HG02588 (cell line): ENCODE data around the gene PHGDH.
"Not testable (repeated sequence)": the region's sequence is repeated elsewhere in the genome, so short reads cannot be mapped to it uniquely, and the experiment has no call there.

Source experiments
- ATAC-seq: cut with Tn5 transposase; IDR thresholded peaks from one replicate; pipeline ENCODE4 v1.9.1; 2021; ENCODE audit warnings: mild to moderate bottlenecking, moderate library complexity; ENCODE audit not compliant: unreplicated experiment

Gene PHGDH

DNA sequence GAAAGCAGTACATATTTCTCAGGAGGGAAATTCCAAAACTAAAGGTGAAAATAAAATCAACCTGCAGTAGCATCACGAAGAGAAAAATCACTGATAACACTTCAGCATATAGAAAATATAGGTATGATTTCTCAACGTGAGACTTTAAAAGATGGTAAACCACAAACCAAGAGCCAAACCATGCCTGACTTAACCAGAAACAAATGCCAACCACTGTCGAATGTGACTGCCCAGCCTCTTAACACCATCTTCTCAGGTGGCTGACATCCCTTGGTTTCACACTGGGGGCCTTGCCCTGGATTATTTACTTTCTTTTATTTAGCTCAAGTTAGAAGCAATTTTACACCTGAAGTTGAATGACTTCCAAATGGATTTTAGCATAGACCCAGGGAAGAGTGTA lies 46.9 kb downstream of the PHGDH start:
- no peak for ATAC-seq

DNA sequence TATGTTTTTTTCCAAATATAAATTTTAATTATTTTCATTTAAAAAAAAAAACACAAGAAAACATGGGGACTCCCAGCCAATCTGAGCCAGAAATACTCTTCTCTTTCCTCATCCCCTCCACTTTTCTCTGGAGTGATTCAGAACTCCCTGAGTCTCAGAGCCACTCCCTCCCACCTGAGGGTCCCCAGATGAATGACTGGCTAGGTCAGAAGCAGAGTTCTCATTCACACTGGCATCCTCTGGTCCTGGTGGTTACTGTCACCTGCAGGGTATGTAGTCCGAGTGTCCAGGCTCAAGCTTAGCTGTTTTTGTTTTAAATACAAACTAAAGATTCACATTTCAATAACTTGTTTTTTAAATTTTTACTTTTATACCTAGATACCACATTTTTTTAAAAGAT lies 50.7 kb downstream of the PHGDH start:
- ATAC-seq: no peak

DNA sequence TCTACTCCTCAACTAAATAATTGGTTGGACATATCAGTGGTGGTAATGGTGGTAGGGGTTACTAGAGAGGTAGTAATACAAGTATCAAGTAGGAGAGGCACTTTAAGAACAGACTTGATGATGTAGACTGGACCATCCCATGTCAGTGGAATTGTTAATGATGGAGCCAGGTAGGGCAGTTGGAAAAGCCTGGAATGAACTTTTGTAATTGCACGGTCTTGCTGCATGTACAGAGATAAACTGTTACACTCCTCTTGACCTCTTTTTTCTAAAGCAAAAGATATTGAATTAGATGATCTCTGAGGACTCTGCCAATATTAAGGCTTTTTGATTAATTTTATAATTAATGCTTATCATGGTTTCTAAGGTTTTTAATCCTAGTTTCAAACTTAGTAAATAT lies 51.2 kb downstream of the PHGDH start:
- ATAC-seq: no peak

DNA sequence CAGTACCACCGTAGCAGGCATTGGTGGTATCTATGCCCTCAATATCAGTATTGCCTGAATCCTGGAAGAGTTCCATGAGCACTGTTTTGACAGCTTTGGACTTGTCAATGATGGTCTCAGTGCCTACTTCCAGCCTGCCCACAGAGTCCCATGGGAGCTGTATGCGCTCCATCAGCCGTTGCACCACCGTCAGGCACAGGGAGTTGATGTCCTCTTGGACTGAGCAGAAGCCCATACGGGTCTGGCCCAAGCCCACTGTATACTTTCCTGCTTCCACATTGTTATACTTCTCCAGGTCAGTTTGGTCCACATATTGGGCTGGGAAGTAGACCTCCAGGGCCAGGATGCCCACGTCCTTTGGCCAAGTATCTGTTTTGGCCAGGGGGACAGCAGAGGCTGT lies 52.5 kb downstream of the PHGDH start:
- no peak for ATAC-seq

DNA sequence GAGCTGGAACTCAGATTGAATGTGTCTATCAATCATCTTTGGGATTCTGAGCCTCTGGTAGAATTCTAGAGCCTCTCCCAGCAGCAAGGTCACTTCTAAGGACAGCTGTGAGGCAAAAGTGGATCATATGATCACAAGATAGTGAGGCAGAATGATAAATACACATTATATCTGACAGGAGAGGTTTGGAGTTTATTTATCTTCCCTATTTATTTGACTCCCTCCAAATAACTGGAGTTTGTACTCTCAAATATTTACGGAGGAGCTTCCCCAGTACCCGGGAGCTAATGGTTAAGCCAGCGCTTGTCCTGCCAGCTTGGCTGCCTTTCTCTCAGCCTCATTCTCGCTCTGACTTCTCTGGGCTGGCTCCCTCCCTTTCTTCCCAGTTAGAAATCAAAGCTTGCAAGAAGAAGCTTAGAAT lies 54.6 kb downstream of the PHGDH start:
- no peak for ATAC-seq

DNA sequence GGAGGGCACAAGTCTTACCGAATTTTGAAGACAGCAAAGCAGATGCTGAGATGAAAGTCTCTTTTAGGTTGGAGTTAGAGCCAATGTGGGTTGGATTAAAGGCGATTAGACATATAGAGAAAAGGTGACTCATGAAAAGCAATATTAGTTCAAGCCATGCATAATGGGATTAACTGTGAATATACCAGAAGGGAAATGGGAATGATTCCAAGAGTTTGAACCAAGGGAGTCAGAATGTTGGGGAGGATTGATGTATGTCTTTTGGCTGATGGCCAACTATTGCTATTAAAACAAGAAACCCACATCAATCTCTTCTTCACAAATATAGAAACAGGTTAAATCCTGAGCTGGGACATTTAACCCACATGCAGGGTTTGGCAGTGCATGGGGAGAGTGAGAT lies 55.8 kb downstream of the PHGDH start:
- ATAC-seq: no peak

DNA sequence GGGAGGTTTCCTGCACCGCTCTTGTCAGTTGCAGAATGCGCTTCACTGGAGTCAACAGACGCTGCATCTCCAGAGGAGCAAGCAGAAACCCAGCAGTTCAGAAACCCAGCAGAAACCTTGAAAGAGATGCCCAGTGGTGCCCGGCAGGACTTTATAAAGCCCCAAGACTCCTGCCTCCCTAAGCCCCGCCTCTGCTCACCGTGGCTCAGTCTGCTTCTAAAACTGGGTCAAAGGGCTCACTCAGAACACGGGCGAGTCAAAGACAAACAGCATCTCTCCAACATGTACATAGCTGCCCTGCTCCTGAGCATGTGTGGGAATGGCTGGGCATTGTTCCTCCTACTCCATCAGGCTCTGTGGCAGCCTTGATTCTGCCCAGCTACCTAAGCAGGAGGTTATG lies 57.0 kb downstream of the PHGDH start, which contains the start of gene HMGCS2:
Gene HMGCS2 (minus strand): TSS at position 128 of the 400 bp plus-strand sequence. CDS start 61 bp downstream, at position 67.
- ATAC-seq: no peak

DNA sequence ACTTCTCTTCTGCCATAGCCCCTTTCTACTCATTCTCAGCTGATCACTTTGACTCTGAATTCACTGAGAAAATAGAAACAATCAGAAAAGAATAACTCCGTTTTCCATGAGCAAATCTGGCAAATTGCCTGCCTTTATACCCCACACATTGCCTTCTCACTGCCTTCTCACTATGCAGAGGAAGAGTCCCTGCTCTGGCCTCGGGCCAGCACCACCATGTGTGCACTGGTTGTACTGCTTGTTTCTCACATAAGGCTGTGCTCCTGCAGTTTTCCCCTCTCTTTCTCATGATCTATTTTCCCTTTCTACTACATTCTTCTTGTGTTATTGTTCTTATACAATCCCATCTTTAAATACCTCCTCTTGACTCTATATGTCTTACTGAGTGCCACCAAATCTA lies 59.3 kb downstream of the PHGDH start:
- ATAC-seq: no peak

DNA sequence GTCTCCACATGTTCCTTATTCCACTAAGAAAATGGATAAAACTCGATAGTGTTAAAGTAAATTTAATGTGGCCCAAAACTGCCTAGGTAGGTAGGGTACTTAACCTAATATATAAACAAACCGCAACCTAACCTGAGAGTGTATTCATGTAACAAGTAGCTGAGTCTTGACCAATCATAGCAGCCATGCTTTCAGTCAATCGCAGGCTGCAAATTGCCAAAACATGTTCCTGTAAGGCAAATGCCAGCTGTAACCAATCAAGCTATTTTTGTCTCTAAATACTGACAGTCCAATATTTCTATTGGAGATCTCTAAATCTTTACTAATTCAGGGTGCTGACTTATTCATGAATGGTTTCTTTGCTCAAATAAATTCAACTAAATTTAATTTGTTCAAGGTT lies 60.0 kb downstream of the PHGDH start:
- no peak for ATAC-seq

DNA sequence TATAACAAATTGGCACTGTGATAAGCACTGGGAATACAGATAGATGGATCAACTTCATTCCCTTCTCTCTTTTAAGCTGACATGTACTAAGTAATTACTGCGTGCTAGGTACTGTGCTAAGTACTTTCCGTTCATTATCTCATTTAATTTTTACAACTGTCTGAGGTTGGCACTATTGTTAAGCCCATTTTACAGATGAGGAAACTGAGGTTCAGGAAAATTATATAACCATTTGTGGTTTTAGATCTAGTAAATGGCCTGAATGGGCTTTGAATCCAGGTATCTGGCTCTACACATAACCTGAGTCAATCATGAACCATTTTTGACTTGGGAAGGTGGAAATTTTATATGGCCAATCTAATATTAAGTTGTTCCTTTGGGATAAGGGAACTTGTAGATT lies 60.6 kb downstream of the PHGDH start:
- no peak for ATAC-seq

DNA sequence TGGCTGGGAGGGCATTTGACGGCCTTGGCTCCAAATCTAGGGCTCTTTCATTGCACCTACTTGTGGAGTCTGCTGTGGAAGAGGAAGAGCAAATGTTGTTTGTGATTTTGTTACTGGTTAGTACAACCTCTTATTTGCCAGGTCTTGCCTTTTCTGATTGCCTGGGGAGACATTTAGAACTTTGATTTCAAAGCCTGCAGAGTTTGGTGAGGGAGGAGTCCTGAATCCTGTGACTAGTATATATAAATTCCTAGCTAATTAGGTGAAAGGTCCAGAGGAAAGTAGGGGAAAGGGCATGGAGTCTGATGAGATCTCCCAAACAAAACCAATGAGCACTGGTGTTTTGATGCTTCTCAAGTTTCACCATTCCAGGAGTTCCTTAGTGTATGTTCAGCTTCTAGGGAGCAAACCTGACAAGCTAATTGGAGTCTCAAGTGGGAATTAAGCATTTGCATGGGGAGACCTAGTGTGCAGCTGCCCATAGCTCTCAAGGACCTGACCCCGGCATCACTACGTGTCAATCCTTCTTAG lies 62.0 kb downstream of the PHGDH start:
- no peak for ATAC-seq

DNA sequence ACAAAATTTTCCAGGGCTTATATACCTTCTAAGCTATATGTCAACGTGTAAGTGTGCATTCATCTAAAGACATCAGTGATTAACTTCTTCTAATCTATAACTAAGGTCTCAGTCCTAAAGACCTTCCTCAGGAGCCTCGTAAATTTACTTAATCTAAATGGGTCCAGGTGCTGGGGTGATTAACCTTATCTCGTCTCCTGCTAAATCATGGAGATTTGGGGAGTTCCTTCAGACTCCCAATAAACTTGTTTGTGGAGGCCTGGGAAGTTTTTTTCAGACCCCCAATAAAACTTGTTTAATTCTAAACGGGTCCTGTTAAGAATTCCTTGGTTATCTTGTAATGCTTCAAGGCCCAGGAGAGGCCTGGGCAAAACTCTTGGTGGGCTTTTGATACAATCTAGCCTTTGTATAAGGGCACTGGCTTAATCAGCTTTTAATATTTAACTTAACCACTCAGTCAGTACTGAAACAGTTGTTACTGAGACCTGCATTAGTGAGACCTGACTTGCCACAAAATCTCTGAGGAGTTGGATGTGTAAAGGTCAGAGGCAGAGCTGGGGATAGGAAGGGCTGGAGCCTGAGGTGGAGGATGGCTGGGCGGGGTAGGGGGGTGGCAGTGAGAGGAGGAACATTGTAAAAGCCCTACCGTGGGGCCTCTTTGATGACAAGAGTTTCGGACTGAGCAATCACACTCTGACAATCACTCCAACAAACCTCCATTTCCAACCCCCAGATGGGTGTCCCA lies 63.2 kb downstream of the PHGDH start:
- no peak for ATAC-seq

DNA sequence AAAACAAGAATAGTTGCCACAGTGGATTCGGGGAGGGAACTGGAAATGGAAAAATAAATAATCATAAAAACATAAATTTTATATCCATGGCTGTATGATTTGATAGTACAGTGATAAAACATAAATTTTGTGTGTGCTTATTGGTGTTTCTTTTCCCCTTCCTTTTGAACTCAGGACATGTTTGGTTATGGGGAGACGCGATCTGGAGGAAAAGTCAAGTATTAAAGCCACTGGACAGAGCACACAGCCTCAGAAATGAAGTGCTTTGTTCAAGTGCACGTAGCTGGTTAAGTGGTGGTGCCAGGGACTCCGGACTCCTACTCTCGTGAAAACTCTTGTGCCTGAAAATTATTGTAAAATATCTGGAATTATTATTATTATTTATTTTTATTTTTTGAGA lies 66.6 kb downstream of the PHGDH start:
- ATAC-seq: no peak

DNA sequence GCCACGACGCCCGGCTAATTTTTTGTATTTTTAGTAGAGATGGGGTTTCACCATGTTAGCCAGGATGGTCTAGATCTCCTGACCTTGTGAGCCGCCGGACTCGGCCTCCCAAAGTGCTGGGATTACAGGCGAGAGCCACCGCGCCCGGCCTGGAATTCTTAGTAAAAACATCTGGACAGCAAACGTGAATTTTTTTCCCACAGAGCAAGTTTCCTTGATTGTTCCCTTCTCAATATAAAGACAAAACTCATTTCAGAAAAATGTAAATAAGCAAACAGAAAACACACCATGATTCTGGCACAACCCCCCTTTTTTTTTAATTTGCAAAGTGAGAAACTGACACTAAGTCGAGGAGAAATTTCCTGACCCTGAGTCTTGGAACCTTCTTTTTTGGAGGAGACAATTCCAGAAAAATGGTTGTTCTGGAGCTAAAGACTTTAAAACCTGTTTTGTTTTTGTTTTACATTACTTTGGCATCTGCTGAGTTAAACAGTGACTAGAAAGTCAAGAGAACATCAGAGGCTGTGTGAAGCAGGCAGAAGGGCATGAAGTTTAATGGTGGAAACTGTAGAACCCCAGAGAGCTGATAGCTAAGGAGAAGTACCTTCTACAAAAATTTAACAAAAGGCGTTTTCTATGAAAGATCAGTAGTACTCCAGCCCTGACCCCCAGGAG lies 67.3 kb downstream of the PHGDH start:
- ATAC-seq: no peak

DNA sequence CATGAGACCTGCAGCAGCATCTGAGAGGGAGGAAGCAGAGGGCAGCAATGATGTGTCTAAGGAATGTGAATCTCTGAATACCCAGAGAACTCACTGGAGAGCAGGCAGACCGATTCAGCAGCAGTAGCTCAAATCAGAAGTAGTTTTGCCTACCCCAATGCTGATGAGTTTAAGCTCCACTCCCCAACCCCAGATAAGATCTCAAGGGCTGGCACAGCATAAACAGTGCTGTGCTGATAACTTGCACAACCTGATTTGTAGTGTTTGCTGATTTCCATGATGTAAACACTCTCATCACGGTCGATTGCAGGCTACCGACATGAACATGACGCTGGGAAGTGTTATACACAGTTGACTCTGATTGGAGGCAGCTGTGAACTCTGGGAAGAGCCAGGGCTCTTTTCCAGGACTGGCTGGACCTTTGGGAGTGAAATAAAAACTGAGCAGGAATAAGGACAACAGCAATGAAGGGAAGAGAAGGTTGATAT lies 68.2 kb downstream of the PHGDH start:
- no peak for ATAC-seq

DNA sequence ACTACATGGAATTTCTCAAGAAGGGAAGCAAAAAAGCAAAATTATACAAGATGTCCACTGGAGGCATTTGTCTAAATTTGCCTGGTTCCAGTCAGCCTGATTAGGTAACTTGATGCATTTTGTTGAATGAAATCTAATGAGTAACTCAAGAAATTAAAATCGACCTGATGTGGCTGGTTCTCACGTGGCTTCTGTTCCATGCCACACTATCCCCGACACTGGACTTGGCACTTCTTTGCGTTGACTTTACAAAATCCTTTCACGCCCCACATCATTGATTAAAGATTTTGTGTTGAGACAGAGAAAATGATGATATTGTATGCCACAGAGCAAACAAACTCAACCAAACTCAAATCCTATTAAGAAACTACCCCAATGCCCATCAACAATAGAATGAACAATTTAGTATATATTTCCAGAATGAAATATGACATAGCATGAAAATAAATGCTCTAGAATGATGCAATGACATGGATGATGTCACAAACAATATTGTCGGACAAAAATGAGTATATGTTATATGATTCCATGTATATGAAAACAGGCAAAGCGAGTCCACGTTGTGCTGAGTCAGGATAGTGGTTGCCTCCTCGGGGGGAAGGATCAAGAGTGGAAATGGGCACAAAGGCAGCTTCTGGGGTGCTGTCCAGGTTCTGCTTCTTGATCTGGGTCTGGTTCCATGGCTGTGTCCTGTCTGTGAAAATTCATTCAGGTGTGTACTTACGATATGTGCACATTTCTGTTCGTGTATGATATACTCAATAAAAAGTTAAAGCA lies 69.9 kb downstream of the PHGDH start:
- ATAC-seq: no peak

DNA sequence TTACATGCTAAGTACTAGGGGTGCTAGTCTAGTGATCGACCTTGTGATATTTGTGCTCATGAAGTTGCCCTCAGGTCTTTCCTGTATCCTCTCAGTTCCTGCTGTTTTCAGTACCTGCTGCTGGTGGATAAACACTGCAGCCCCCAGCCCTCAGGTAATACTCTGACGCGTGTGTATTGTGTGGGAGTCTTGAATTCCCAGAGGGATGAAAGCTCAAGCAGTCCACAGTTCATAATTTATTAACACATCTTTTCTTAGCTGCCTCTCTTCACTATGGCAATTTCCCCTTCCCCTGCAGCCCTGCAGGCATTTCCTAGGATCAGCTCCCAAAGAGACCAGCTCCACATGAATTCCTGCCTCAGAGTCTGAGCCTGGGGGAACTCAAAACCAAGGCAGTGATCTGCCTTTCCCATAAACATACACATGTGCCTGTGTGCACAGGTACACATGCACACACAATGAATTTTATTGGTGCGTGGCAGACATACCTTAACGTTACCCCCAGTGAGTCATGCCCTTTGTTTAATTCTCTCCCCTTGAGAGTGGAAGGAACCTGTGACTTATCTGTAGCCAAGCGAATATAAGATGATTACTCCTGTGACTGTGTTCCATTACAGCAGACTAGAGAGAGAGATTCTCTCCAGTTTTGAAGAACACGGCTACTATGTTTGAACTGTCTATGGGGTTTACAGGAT lies 71.0 kb downstream of the PHGDH start:
- ATAC-seq: no peak

DNA sequence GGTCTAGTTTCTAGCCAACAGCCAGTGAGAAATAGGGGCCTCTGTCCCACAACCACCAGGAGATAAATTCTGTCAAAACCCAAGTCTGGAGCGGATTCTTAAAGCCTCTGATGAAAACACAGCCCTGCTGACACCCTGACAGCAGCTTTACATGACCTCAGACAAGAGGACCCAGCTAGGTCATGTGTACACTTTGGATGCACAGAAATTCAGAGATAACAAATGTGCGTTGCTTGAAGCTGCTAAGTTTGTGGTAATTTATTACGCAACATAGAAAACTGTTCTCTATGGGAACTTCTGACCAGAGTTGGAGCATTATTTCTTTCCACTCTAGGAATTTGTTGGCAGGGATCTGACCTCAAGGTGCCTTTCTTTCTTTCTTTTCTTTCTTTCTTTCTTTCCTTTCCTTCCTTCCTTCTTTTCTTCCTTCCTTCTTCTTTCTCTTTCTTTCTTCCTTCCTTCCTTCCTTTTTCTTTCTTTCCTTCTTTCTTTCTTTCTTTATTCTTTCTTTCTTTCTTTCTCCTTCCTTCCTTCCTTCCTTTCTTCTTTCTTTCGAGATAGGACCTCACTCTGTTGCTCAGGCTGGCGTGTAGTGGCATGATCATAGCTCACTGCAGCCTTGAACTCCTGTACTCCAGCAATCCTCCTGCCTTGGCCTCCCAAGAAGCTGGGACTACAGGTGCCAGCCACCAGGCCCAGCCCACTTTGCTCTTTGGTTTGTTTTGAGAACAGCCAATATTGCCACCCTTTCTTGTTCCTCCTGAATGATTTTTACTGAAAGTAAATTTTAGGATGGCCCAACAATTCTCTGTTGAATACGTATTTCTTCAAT lies 71.8 kb downstream of the PHGDH start:
- no peak for ATAC-seq

DNA sequence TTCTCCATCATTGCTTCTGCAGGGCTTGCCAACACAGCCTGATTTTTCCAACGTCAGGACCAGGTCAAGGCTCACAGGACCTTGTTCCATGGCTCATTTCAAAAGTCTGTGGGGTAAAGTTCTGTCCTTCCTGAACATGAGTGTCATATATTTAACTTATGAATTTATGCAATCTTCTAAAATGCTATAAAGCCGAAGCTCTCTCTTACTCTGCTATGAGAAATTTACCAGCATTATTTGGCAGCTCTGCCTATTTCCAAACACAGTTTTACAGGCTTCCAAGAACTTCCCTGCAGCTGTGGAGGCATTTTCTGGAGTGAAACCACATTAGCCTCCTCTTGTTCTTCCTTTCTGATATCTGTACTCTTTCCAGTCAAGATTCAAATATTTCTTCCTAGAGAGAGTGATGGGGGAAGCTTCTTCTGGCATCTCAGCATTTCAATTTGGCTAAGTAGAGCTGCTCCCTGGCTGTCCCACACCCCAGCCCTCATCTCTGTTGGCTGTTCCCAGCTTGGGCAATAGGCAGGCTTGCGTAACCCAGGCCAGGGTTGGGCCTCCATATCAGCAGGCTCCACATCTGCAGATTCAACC lies 72.6 kb downstream of the PHGDH start:
- ATAC-seq: no peak

DNA sequence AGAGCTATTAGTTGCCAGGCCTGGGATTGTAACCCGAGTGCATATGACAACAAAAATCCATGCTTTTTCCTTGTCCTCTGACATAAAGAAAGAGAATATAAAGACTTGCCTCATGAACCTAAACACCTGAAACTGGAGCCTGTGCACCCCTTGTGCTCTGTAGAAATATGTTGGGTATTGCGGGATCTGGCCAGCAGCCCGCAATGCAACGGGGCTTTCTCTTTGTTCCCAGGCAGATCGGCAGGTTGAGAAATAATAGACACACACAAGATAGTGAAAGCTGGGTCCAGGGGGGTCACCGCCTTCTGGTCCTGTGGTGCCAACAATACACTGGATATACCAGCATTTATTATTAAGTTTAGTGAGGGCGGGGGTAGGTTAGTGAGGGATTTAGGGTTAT lies 74.3 kb downstream of the PHGDH start:
- not testable (repeated sequence) for ATAC-seq
